HEK293T (cell line): Measurements from ENCODE around the gene KIF1A.

Experiments used
- BHLHE40 ChIP-seq: fragments of 450-650 bp; IDR thresholded peaks from 2 replicates; pipeline ENCODE4 v1.6.1; 2016; ENCODE audit warnings: mild to moderate bottlenecking, moderate library complexity, borderline replicate concordance
- ELF4 ChIP-seq: fragments of 450-650 bp; IDR thresholded peaks from 2 replicates; pipeline ENCODE4 v1.6.1; 2017; ENCODE audit warnings: antibody characterized with exemption
- FOXA1 ChIP-seq: fragments of 450-650 bp; IDR thresholded peaks from 2 replicates; pipeline ENCODE4 v1.6.1; 2016; ENCODE audit warnings: mild to moderate bottlenecking
- FOXK2 ChIP-seq: fragments of 450-650 bp; IDR thresholded peaks from 2 replicates; pipeline ENCODE4 v1.6.1; 2016; ENCODE audit warnings: mild to moderate bottlenecking
- FOXM1 ChIP-seq: fragments of 450-650 bp; IDR thresholded peaks from 2 replicates; pipeline ENCODE4 v1.6.1; 2017; ENCODE audit warnings: mild to moderate bottlenecking, borderline replicate concordance
- LEF1 ChIP-seq: fragments of 450-650 bp; IDR thresholded peaks from 2 replicates; pipeline ENCODE4 v1.6.1; 2017; ENCODE audit warnings: mild to moderate bottlenecking, borderline replicate concordance
- SP1 ChIP-seq: fragments of 450-650 bp; IDR thresholded peaks from 2 replicates; pipeline ENCODE4 v1.6.1; 2017

DNA sequence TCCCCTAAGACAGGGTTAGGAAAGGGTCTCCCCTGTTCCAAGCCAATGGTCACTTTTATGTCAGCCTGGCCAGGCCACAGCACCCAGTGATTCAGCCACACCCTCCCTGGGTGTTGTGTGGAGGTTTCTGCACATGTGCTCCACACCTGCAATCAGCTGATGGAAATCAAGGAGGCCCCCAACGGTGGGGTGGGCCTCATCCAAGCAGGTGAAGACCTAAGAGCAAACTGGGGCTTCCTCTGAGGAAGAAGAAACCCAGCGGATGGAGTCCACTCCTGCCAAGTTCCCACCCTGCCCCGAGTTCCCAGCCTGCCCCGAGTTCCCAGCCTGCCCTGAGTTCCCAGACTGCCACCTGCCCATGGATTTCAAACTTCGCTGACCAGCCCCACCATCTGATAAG is 55.4 kb downstream of the KIF1A start:
- no peak for TF ChIP-seq BHLHE40
- no peak for TF ChIP-seq FOXA1
- TF ChIP-seq FOXK2 = no peak
- no peak for TF ChIP-seq ELF4
- no peak for TF ChIP-seq FOXM1
- no peak for TF ChIP-seq LEF1
- no peak for TF ChIP-seq SP1
